HG03159 (cell line): ENCODE results near the gene PRDM16.

ENCODE experiments used
- ATAC-seq: cut with Tn5 transposase; IDR thresholded peaks from one replicate; pipeline ENCODE4 v1.9.1; 2021; ENCODE audit warnings: mild to moderate bottlenecking, moderate library complexity; ENCODE audit not compliant: unreplicated experiment

PRDM16 gene

DNA sequence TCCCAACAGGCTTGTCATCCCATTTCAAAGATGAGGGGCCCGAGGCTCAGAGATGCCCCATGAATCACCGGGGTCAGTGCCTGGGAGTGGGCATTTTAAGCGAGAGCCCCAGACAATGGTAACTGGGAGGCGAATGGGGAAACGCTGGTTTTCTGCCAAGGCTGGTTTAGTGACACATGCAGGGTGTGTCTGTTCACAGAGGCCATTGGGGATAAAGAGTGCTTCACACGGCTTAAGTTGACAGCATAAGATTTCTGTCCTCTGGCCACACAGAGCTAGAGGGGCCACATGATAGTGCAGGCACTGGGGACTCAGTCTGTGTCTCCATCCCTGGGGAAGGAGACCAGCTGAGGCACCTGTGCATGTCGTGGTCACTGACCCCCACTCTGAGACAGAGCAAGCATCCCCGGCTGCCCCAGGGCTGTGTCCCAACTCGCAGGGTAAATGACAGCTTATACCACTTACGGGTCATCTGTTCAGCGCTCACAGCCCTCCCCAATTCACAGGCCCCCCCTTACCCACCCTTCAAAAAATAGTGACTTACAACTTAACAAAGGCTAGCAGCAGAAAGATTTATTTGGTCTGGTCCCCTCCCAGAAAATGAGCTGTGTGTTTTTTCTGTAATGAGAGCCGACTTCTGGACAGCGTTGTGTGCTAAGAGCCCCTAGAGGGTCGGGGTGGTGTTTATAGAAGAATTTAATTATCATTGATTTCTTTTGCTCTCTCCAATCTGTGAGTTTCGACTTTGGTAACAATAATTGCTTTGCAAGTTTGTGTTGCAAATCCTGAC, 350.6 kb downstream of the PRDM16 start:
- no peak for ATAC-seq

DNA sequence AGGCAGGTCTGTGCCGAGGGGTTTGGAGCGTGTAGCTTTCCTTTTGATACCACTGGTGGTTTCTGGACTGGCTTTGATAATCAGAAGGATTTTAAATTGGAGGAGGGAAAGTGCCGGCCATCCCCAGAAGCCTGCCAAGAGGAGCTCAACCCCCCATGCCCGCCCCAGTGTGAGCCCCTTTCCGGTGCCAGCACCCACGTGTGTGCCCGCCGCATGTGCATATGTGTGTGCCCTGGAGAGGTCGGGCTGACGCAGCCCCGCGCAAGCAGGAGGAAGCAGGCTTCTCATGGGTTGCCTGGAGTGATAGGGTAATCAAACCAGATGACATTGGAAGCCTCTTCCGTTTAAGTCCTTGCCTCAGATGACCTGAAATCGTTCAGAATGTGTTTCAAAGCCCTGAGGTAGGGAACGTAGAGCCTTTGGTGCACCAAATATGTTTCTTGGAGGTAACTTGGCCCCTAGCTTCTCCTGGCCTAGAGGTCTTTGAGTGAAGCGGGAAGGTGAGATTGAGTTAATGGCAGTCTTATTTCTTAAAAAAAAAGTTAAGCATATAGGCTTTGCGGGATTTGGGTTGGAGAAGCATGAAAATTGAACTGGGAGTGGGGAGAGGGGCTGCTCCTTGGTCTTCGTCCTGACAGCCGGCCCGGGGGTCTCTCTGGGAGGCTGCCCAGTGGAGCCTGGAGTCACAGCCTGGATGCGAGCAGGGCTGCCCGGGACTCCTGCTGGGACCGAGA, 351.4 kb downstream of the PRDM16 start:
- ATAC-seq, result no peak

DNA sequence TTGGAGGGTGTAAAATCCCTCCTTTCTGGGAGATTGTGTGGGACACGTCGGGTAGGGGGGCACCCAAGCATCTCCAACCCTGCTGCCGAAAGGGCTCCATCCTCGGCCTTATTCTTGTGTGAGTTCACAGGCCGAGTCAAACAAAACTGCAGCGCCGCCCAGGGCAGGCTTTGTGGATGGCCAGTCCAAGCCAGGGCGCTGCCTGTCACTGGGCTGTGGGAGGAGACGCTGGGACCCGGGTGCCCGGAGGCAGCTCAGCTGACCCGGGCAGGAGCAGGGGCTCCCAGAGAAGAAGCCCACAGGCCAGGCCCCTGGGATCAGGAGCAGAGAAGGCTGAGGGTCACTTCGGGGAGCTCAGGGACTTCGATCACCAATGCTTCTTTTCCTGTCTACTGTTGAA, 353.6 kb downstream of the PRDM16 start:
- no peak for ATAC-seq

DNA sequence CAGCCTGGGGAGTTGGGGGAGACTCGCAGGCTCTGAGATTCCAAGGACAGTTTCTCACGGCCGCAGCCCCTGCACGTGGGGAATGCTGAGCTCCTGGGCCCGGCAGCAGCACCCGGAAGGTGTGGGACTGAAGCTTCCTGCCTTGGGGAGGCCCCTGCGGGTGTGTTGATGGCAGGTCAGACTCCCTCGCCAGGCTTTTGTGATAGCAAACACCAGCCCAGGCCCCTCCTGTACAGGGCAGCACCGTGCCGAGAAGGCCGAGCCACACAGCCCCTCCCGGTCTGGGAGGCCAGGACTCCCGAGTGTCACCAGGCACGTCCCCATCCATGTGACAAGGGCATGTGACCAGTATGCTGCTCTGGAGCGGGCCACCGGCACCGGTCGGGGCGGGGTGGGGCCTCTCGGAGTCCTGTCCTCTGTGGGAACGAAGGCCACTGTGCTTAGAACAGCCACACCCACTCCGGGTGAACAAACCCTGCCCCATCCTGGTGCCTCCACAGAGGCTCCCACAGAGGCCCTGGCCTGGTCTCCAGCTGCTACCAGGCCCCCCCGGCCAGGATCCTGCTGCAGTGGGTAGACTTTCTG, 354.3 kb downstream of the PRDM16 start:
- ATAC-seq, result no peak

DNA sequence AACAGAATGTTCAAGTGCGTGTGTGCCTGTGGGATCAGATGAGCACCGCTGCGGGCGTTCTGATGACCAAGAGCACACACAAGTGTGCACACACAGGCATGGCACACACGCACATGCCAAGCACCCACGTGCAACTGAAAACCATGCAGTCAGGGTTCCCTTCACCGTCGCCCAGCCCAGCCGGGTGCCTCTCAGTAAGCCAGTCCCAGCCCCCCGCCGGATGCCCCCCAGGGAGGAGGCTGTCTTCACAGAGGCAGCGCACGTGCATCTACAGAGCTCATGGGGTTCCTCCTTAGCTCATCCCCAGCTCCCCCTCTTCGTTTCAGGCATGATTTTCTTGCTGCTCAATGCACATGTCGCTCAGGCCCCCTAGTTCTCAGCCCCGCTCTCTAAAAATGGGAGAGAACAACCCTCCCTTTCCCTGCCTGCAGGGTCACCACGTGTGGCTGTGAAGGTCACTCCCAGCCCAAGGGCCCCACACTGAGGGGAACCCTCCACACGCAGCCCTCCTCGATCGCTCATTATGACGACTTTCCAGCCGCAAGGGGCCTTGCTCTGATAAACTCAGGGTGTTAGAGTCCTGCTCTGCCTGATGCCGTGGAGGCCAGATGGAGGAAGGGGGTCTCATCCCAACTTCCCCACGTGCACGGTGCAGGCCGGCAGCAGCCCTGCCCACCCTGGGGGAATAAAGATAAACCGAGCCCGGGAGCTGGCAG, 355.1 kb downstream of the PRDM16 start:
- ATAC-seq, result no peak

DNA sequence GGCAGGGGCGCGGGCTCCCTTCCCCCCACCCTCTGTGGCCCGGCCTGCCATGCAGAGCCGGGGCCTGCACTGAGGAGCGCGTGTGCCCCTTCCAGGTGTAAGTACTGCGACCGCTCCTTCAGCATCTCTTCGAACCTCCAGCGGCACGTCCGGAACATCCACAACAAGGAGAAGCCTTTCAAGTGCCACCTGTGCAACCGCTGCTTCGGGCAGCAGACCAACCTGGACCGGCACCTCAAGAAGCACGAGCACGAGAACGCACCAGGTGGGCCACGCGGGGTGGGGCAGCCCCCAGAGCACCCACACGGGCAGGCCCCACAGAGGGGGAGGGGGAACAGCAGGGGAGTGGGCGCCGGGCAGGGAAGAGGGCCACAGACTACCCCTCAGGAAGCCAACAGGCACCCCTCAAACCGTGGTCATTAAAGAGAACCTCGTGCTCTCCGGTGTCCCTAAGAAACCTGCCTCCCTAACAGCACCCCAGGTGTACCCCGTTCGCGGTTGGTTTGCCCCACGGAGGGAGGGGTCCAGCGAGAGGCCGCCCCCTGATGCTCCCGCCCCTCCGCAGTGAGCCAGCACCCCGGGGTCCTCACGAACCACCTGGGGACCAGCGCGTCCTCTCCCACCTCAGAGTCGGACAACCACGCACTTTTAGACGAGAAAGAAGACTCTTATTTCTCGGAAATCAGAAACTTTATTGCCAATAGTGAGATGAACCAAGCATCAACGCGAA, 356.6 kb downstream of the PRDM16 start:
- ATAC-seq, result no peak

DNA sequence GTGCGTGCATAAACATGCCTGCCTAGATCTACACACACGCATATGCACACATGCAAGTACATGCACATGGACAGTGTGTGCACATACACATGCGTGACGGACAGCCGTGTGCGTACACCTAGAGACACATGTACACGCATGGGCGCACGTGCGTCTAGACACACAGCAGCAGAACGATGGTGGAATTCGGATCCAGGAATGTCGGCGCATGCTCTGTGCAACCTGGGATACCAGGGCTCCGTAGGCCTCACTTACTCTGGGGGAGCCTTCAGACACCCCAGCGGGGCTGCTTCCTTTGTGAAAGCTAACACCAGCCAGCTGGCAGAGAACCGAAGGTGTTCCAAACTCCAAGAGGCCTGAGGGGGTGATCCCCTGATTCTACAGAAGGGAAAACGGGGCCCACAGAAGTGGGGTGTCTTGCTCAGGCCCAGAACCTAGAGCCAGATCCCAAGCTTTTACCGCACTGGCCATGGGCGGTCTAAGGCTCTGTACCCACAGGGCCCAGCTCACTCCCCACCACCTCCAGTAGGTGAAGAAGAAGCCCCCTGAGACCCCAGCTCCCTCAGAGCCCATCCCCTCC, 358.0 kb downstream of the PRDM16 start:
- ATAC-seq, result no peak

DNA sequence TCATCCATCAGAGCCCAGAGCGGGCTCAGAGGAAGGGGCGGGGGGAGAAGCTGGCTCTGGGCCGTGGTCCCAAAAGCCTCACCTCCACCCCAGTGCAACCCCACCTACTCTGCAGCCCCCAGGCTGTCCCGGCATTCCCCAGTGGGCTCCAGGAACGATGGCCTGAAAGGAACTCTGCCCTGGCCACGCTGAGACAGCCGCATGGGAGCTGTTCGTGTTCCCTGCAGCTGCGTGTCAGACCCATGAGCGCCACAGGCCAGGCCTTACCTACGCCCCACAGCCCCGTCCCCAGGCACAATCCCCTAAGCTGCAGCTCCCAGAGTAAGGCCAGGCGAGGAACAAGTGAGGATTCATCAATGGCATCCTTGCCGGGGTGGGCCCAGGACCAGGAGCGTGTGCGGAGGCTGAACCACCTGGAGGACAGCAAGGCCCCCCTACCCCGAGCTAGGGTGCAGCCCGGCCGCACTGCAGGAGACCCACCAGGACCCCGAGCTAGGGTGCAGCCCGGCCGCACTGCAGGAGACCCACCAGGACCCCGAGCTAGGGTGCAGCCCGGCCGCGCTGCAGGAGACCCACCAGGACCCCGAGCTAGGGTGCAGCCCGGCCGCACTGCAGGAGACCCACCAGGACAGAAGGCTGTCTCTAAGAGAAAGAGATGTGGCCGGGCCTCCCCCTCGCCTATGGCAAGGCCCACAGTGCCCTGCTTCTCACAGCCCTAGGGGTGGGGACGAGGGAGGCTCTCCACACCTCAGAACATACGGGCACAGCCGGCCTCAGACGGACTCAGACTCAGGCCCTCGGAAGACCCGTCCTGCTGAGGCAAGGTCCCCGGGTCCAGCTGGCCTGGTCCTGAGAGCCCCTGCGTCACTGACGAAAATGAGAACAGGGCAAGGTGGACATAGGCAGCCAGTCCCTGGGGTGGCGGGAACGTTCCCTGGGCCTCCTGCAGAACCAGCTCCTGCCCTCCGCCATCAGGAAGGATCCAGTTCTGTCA, 359.0 kb downstream of the PRDM16 start:
- ATAC-seq, result no peak

DNA sequence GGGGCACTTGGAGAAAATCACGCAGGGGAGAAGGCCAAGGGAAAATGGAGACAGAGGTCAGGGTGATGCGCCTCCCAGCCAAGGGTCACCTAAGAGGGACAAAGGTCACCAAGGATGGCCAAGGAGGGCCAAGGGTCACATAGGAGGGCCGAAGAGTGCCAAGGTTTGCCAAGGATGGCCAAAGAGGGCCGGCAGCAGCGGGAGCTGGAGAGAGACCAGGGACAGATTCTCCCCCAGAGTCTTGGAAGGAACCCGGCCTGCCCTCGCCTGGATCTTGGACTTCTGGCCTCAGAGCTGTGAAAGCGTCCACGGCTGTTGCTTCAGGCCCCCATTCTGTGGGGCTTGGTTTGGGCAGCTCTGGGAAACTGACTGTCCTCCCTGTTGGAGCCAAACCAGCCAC, 359.9 kb downstream of the PRDM16 start:
- no peak for ATAC-seq

DNA sequence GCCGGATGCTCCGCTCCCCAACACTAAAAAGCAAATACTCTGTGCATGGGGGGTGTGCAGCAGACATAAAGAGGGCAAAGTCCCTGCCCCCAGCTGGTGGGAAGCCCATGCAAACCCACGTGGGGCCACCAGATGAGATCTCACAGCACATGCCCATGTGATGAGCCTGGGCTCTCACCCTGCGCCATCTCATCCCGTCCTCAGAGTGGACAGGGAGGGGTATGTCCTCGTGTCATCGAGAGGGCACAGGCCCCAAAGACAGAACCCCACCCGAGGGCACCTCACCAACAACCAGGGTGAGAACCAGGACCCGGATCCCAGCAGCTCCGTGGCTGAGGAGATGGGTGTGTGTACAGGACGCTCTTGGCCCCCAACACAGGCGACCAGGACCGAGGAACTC, 360.3 kb downstream of the PRDM16 start:
- no peak for ATAC-seq

DNA sequence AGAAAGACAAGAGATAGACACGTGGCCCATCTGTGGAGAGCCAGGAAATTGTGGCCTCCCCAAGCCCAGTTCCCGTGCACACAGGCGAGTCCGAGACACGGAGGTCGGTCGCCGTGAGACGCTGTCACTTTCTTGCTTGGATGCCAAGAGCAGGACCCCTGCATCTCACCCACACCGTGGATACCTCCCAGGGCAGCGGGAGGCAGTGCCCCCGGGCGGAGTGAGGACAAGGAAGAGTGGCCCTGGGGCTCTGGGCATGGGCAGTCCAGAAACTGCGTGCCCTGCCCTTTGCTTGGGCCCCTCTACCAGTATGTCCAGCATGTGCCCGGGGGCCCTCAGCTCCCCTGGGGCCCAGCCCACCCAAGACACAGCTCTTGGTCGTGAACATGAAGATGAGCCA, 360.8 kb downstream of the PRDM16 start:
- no peak for ATAC-seq

DNA sequence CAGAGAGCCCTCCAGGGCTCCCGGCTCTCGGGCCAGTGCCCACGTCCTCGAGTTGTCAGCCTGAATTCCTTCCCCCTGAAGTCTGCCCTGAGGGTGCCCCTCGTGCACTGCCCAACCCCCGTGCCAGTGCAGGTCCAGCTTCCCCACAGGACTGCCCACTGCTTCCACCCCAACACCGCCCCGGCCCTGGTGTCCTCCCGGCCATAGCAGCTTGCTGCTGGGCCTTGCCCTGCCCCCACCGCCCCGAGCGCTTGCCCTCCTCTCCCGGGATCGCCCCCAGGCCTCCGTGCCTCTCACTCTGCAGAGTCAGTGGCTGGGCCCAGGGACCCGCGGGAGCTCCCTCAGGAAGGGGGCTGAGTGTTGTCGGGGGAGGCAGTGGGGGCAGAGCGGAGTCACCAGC, 361.4 kb downstream of the PRDM16 start:
- no peak for ATAC-seq

DNA sequence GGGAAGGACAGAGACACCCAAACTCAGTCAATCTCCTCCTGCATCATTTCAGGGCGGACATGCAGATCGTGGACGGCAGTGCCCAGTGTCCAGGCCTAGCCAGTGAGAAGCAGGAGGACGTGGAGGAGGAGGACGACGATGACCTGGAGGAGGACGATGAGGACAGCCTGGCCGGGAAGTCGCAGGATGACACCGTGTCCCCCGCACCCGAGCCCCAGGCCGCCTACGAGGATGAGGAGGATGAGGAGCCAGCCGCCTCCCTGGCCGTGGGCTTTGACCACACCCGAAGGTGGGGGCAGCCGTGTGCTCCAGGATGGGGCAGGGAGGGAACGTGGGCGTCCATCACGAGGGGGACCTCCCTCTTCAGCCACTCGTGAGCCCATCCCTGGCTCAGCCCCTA, 361.8 kb downstream of the PRDM16 start:
- ATAC-seq, result no peak

DNA sequence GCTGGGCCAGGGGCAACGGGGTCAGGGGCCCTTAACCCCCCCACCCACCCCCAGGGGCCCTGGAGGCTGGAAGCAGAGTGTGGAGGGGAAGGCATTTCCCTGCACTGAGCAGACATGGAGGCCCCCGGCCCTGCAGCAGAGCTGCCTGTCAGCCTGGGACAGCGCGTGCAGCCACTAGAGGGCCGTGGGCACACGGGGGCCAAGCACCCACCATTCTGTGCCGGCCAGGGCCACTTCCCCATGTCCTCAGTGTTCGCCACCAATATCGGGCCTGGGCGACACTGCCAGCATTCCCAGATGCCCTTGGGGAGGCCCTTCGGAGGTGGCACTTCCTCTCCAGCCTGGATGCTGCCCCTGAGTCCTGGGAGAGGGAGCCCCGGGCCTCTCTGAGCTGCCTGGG, 362.3 kb downstream of the PRDM16 start:
- ATAC-seq, result no peak

DNA sequence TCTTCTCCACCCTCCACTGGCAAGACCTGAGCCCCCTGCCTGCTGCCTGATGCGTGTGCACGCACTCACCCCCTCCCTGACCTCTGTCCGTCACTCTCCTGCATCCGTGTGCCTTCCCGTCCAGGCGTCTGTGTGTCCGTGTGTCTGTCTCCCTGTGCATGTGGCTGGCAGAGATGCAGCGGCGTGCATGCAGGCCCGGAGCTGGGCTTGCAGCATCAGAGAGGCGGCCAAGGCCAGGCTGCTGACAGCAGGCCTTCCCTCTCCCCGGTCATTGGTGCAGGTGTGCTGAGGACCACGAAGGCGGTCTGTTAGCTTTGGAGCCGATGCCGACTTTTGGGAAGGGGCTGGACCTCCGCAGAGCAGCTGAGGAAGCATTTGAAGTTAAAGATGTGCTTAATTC, 362.7 kb downstream of the PRDM16 start:
- no peak for ATAC-seq

DNA sequence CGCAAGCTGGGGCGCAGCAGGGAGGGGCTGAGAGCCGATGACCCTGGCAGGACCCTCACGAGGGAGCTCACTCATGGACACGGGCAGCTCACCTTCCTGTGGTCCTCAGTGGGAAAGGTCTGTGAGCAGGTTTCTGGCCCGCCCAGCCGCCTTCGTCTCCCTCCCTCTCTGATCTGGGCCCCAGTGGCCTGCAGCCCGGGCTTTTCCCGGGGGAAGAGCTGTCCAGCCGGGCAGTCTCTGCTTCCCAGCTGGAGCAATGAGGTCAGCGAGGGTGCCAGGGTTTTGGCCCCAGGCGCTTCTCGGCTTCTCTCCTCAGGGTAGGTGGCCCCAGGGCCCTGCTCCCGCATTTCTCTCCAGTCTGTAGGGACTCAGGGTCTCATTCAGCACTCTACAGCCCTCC, 363.3 kb downstream of the PRDM16 start:
- no peak for ATAC-seq

DNA sequence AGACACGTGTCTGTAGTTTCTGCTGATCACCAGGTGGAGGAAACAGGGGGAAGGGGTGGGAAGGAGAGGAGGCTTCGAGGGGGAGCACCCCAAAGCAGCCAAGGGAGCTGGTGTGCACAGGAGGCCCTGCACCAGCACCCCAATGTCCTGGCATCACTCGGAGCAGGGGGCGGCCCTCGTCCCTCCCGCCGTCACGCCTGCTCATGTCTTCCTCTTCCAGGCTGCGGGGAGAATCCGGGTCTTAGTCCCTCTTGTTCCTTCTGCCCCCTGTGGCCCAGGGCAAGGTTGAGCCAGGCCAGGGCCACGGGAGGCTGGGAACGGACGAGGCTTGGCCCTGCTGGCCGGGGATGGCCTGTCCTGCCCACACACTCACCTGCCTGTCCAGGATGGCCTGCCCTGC, 364.1 kb downstream of the PRDM16 start:
- ATAC-seq, result no peak

DNA sequence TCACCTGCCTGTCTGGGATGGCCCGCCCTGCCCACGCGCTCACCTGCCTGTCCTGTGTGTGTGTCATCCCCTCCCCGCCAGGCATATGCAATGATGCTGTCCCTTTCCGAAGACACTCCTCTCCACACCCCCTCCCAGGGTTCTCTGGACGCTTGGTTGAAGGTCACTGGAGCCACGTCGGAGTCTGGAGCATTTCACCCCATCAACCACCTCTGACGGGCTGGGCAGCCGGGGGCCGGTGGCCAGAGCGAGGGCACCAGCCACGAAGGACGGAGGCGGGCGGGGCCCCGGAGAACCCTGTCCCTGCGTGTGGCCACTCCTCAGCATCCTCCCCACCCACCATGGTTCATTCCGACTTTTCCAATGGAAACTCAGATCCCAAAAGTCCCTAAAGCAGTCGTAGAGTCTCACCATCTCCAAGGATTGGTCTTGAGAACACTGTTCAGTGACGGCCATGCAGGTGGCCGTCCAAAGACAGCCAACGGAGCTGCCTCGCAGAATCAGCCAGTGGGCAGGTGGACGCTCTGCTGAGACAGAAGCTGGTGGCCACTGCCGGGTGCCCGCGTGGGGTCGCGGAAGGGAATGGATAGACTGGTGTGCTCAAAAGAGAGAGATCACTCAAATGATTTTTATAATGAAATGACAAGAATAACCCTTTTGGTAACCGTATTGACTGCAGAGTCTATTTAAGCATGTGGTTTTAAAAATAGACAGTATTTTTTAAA, 364.8 kb downstream of the PRDM16 start:
- no peak for ATAC-seq
